ENCODE data around the gene MPRIP. TPM values are rescaled to one million over a fixed set of nuclear protein-coding genes. Genes with fewer than 3 reads are reported as not detected.

The MPRIP gene
- total RNA-seq, 1 experiment from 2014 or later: 132 TPM

DNA sequence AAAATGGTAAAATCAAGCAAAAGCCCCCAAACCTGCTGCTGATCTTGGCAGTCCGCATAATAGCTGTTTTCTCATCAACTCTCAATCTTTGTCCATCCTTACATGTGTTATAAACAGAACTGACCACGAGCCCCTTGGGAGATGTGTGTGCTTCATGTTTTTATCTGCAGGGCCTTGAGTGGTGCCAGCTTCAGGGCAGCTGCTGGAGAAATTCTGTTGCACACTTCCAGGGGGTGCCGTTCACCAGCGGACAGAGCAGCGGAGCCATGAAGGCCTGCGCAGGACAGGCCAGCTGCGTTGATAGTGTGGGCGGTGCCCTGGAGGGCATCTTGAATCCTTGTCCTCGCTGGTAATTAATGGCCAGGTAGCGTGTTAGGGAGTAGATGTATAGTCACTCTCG is 20.1 kb downstream of the MPRIP start:
- Histone ChIP-seq H3T11ph (ENCODE audit: low read length) (no peak overlapping the region), H3K4ac (ENCODE audit: low read depth, low read length) (no peak overlapping the region), H2BK120ac (ENCODE audit: low read depth, low read length, poor library complexity, severe bottlenecking) (no peak overlapping the region), H4K5ac (ENCODE audit: insufficient read length, low read depth, low read length) (no peak overlapping the region), H3K23me2 (ENCODE audit: insufficient read length, low read depth, low read length, poor library complexity, severe bottlenecking) (no peaks in the 10 kb centered on the region), H4K8ac (replicated peaks; ENCODE audit: insufficient read length, low read depth, low read length) (no peak overlapping the region), H2AFZ (ENCODE audit: low read length) (no peak overlapping the region), H3K9me3 (ENCODE audit: control insufficient read depth, low read depth, low read length) (no peaks in the 10 kb centered on the region), H3K18ac (ENCODE audit: insufficient read length, low read depth, low read length) (no peak overlapping the region), H3K14ac (ENCODE audit: insufficient read depth, low read length) (no peak overlapping the region), H3K27ac (ENCODE audit: insufficient read length, low read depth, low read length) (no peak overlapping the region), H3K27me3 (ENCODE audit: insufficient read depth, low read length) (no peaks in the 10 kb centered on the region), H2BK12ac (ENCODE audit: insufficient read length, low read depth, low read length) (no peak overlapping the region), H3K56ac (ENCODE audit: insufficient read length, low read depth, low read length) (no peak overlapping the region), H2AK5ac (ENCODE audit: insufficient read length, low read length) (no peak overlapping the region), H2BK5ac (ENCODE audit: insufficient read length, low read length) (no peak overlapping the region), H2BK20ac (ENCODE audit: low read depth, low read length, poor library complexity, severe bottlenecking) (no peak overlapping the region), H3K79me2 (ENCODE audit: insufficient read depth, low read length) (peaks cover 1% of the 10 kb centered on the region; the same call in 1 of the 2 replicates), H3K23ac (ENCODE audit: insufficient read length, low read depth, low read length) (no peak overlapping the region), H3K9ac (ENCODE audit: extremely low read depth, insufficient read length, low read length) (no peak overlapping the region), H3K4me1 (ENCODE audit: insufficient read depth, low read length) (no peaks in the 10 kb centered on the region; the same call in 1 of the 2 replicates), H4K20me1 (ENCODE audit: control insufficient read depth, insufficient read depth, insufficient read length) (no peaks in the 10 kb centered on the region), H2BK15ac (ENCODE audit: low read depth, low read length) (no peak overlapping the region), H3K79me1 (ENCODE audit: insufficient read depth, low read depth, low read length, poor library complexity, severe bottlenecking) (peaks cover 8% of the 10 kb centered on the region), H3K4me2 (ENCODE audit: insufficient read depth, insufficient read length, low read length) (no peak overlapping the region), H4K91ac (ENCODE audit: insufficient read length, low read depth, low read length) (no peak overlapping the region)
- Mint-ChIP-seq H3K36me3 (ENCODE audit: insufficient read depth in 1 of 3, low read depth in 3 of 3) (peaks cover 0 to 2% (median 0%) of the 10 kb centered on the region in 3 experiments; a peak in 1 of 7 replicates), H3K4me1 (peaks cover 2 to 3% of the 10 kb centered on the region in 2 experiments; a peak in 2 of 4 replicates), H3K9me3 (no peaks in the 10 kb centered on the region), H3K27me3 (ENCODE audit: low read depth) (no peaks in the 10 kb centered on the region), H3K27ac (peak overlapping the region in 2 of 3 experiments; percentile 17 to 80; a peak in 3 of 7 replicates), H3K4me3 (no peak overlapping the region)
- peak; percentile 23 for DNase-seq
- TF ChIP-seq CTCF (conservative IDR thresholded peaks at IDR 0.05): no peak
- WGBS (ENCODE audit: extremely low coverage, insufficient read length, low lambda C conversion rate): no CpG with 5 or more reads among the region's 11 CpGs

Measured in H9 (cell line).